Embryonic facial prominence (tissue), 1 donor: ENCODE data around the gene NDRG4.

Experiments
- DNase-seq: peaks from one replicate; pipeline ENCODE4 v3.0.0-alpha.2; 2016; ENCODE audit errors: extremely low spot score

Gene NDRG4

GRCh38 chr16:58508671-58509251, 8.8 kb downstream of the NDRG4 start:
- DNase-seq, result no peak

DNA sequence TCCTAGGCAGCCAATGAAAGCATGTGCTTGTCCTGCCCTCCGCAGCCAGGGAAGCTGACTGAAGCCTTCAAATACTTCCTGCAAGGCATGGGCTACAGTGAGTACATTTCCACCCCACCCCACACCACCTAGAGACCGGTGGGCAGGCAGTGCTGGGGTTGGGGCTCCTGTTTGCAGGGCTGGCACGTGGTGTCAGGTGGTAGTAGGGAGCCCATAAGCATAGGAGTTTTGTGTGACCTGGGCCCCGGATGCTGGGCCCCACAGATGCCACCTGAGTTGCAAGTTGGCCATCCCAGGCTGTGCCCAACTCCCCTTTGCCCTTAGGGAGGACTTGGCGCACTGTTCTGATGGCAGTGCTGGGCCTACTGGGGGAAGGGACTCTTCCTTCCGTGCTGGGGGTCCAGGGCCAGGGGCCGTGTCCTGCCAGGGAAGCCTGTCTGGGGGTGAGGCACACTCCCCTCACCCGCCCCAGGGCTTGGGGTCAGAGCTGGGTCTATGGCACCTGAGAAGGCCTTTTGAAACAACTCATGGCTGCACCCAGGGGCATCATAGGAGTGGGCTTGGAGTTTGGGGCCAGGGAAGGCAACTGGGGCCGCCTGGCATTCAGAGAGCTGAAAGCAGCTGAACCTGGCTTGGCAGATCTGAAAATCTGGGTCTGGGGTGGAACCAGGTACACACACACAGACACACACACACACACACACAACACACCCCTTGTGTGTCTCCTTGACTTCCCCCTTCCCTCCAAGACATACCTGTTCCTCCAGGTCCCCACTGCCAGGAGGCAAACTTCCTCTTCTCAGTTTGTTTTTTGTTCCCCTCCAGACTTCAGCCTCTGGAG, 9.5 kb downstream of the NDRG4 start:
- no peak for DNase-seq

- DNase-seq, result no peak
These were observed 10.3 kb downstream of the NDRG4 start for GRCh38 chr16:58510097-58510775.

DNA sequence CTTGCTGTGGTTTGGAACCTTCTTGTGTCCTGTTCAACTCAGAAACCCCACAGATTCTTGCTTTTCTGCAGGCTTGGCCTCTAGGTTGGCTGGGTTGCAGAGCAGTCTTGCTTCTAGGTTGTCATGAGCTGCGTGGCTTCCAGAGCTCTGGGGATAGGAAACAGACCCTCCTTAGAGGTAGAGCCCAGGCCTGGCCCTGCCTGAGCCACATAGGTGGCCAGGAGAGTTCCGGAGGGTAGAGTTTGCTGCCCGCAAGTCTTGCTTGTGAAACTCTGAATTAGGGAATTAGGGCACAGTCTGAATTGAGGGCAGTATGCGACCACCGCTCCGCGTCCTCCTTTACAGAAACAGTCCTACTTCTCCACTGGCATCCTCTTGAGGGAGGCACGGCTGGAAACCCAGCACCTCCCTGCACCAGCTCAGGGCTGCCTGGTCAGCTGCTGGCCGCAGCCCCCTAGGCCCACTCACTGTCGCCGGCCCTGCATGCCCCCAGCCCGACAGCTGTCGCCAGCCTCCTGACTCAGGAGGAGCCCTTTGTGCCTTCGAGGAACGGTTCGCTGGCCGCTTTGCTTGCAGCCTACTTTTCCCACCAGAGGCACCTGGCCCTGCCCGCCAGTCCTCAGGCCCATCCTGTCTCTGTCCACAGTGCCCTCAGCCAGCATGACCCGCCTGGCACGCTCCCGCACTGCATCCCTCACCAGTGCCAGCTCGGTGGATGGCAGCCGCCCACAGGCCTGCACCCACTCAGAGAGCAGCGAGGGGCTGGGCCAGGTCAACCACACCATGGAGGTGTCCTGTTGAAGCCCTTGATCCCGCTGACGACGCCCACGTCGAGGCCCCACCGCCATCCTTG, 11.1 kb downstream of the NDRG4 start:
- DNase-seq, result no peak

GRCh38 chr16:58511933-58512815, 12.2 kb downstream of the NDRG4 start:
- no peak for DNase-seq

DNA sequence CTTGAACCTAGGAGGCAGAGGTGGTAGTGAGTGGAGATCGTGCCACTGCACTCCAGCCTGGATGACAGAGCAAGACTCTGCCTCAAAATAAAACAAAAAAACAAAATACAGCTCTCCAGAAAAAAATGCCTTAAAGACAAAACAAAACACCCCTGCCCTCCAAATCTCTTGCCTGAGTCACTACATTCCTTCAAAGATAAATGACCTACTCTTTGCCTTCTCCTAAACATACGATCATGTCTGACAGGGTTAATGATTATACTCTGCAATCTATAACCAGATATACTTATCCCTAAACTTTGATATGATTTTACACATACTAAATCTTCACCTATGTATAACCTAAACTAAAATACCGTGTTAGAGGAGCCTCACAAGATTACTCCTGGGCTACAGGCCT, 13.9 kb downstream of the NDRG4 start:
- no peak for DNase-seq

GRCh38 chr16:58515125-58515870, 15.4 kb downstream of the NDRG4 start, which contains the start of gene SETD6:
Gene SETD6, plus strand, starts transcription at chr16:58515517. Its CDS starts 21 bp downstream, at chr16:58515538.
- peak; percentile 61 for DNase-seq

- no peak for DNase-seq
These were observed 16.2 kb downstream of the NDRG4 start for GRCh38 chr16:58515871-58516767.

- DNase-seq, result no peak
These were observed 16.8 kb downstream of the NDRG4 start for GRCh38 chr16:58516768-58517107.

DNA sequence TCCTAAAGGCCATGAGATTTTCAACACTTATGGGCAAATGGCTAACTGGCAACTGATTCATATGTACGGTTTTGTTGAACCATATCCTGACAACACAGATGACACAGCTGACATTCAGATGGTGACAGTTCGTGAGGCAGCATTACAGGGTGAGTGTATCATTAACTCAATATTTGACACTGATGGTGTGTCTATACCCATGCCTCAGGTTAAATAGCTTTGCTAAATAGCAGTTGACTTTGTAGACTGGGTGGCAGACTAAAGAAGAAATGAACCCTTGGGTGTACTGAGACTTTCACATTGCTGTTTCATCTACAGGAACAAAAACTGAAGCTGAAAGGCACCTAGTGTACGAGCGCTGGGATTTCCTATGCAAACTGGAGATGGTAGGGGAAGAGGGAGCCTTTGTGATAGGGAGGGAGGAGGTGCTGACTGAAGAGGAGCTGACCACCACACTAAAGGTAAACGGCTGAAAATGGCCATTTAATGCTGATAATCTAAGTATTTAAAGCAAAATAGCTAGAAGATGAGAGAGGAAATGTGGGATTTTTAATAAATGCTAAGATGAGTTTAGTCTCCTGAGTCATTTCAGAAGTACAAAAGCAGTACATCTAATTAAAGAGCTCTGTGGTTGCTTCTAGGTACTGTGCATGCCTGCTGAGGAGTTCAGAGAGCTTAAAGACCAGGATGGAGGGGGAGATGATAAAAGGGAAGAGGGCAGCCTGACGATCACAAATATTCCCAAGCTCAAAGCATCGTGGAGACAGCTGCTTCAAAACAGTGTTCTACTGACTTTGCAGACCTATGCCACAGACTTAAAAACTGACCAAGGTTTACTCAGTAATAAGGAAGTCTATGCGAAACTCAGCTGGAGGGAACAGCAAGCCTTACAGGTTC, 18.4 kb downstream of the NDRG4 start:
- DNase-seq, result no peak

- DNase-seq, result no peak
These were observed 19.0 kb downstream of the NDRG4 start for GRCh38 chr16:58518980-58519368.

DNA sequence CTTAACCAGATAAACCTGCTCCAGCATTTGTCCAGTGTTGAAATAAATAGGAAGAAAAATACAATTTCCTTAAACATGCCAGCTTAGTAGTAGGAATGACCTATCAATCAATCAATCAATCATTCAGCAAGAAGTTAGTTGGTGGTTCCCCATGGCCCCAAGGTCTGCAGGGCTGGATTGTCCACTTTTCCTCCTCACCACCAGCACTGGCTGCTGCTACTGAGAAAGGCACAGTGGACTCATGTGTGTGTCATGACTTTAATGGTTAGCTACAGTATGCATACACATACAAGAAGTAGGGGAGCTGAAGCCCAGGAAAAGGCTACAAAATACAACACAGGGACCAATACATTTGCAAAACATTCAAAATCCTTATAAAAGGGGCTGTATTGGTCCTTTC, 19.8 kb downstream of the NDRG4 start:
- DNase-seq, result no peak

DNA sequence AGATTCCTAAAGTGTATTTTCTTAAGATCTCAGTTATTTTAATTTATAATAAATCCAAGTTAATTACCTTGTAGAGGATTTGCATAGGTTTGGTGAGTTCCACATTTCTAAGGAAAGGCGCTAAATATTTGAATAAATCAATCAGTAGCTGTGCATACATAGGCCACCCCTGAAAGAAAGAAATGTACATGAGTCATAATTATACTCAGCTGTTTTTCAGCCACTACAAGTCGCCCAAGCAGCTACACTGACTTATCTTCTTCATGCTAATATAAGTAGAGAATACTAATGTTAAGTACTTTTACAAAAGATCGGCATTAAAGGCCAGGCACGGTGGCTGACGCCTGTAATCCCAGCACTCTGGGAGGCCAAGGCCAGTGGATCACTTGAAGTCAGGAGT, 30.2 kb downstream of the NDRG4 start:
- DNase-seq, result no peak

- no peak for DNase-seq
These were observed 32.5 kb downstream of the NDRG4 start for GRCh38 chr16:58532414-58532813.

DNA sequence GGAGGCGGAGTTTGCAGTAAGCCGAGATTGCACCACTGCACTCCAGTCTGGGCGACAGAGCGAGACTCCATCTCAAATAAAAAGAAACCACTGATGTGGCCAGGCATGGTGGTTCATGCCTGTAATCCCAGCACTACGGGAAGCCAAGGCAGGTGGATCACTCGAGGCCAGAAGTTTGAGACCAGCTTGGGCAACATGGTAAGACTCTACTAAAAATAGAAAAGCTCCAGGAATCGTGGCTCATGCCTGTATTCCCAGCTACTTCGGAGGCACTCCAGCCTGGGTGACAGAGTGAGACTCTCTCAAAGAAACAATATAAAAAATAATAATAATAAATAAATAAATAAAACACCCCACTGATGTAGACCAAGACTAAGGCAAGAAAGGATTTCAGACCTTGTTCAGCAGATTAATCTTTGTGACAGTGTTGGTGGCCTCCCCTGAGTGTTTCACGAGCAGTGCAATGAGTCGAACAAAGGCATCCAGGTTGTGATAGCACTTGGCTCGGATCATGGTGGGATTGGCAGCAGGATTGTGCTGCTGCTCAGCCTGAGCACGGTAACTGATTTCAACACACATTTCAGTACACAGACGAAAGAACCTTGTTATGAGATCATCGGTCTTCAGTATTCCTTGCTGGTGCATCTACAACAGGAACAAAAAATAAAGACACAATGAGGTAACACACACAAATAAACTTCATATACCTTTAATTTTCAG, 34.0 kb downstream of the NDRG4 start:
- DNase-seq, result no peak

DNA sequence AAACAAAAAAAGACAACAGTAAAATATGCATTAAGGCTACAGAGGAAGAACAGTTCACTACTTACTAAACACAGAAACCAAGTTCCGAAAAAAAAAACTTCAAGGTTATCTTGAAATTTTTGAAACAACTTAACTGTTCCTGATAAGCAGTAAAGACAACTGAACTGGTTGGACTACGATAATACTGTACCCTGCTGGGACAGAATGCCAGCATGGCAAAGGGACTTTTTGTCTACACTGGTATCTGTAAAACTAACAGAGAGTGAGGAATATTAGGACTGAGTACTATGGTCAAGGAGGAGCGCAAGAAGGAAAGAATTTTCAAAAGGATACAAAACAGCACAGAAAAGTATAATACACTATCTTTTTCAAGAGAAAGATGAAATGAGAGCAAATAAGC, 35.2 kb downstream of the NDRG4 start:
- DNase-seq, result no peak

- no peak for DNase-seq
These were observed 36.3 kb downstream of the NDRG4 start for GRCh38 chr16:58536278-58536677.
